ENCODE measurements around the gene DNMT3A. TPM values are rescaled to one million over a fixed set of nuclear protein-coding genes. Genes with fewer than 3 reads are reported as not detected.

Gene DNMT3A
- total RNA-seq, 1 experiment from 2014 or later: 6.8 TPM

GRCh38 chr2:25347205-25347815 lies 5.6 kb upstream of the DNMT3A start:
- DNase-seq (ENCODE audit: low spot score): peak; percentile 71

GRCh38 chr2:25343187-25343825 lies 1.6 kb upstream of the DNMT3A start:
- no peak for DNase-seq (ENCODE audit: low spot score)

DNA sequence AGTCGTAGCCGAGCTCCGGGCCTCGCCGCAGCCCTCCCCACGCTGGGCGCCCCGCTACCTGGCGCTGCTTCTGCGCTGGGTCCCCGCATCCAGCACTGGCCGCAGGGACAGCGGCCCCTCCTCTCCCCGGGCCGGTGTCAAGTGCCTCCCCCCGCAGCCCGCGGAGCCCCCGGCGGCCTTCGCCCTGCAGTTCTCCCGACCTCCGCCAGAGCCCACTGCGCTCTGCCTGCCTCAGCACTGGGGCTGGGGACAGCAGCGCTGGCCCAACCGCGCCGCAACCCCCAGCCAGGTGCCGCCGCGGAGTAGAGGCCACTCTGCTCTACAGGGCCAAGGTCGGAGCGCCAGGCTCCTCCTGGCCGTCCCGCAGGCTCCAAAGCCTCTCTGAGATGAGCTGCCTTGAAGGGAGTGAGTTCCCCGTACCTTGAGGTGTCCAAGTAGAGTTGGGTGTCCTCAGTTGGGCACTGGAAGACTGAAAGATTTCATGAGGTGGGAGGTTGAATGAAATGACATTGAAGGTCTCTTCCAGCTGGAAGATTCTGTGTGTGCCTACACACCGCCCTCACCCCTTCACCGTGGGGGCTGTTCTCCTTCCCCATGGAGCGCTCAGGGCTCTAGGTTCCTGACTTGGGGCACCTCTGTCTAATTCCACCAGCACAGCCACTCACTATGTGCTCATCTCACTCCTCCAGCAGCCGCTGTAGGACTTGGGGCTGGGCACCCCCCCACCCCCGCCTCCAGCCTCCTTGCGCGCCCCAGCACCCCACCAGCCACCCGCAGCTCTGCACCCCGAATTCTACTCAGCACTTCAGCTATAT lies 854 bp upstream of the DNMT3A start:
- peak; percentile 74 for DNase-seq (ENCODE audit: low spot score)

DNA sequence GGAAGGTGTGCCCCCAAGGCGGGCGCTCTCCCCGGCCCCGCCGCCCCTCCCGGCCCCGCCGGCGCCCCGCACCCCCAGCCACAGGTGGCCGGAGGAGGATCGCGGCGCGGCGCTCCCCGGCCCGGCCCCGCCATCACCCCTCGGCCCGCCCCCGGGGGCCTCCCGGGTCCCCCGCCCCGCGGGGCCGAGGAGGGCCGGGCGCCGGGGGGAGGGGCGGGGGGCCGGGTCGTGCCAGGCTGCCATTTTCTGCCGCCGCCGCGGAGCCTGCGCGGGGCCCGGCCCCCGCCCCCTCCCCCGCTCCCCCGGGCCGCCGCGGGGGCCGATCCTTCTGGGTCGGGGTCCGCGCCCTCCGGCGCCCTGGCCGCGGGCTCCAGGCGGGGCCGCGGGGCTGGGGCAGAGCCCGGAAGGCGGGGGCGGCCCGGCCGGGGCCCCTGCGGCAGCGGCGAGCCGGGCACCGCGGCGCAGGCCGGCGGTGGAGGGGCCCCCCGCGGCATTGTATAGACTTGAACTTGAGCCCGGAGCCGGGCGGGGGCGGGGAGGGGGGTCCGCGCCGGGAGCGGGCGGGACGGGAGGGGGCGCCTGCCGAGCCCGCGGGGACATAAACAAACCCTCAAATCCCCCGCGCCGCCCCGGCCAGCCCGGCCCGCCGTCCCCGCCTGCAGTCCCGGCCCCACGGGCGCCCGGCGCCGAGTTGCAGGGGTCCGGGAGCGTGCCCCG lies 556 bp downstream of the DNMT3A start:
- no peak for DNase-seq (ENCODE audit: low spot score)

DNA sequence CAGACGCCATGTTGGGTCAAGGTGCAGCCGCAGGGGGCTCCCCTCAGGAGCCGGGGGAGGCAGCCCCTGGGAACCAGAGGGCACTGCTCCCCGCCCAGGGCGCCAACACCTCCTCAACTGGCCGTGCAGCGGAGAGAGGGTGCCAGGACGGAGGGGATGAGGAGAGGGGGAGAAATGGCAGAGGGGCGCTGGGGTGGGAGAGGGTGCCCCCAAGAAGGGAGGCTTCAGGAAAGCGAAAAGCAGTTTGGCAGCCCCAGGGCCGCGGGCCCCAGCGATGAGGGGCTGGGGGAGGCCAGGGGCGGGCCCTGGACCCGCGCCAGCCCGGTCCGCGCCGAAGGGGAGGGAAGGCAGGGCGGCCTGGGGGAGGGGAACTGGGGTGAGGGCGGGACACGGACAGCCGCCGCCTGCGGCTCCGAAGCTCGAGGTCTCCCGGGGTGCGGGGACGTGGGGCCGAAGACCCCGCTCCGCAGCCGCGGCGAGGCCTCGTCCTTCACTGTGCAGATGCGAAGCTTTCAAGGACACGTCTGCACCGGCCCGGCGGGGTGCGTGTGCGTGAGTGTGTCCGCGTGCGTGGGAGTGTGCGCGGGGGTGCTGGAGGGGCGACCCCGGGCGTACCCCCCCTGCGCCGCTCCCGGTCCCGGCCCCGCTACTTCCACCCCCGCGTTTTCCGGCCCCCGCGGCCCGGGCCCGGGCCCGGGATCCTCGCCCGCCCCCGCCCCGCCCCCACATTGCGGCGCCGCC lies 1.4 kb downstream of the DNMT3A start:
- DNase-seq (ENCODE audit: low spot score): no peak

DNA sequence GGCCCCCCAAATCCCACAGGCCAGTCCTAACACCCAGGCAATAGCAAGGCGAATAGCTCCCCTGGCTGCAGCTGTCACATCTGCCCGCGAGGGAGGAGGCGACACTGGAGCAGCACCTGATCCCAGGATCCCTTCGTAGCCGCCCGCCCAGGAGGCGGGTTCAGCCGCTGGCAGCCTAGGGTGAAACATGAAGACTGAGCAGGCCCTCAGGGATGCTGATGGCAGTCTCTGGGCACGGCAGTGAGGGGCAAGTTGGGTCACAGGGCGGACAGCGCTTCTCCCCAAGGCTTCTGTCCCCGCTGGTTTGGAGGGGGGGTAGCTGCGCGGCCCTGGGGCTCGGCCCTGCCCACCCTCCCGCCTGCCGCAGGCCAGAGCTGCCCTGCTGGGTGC lies 1.9 kb downstream of the DNMT3A start:
- DNase-seq (ENCODE audit: low spot score): no peak

DNA sequence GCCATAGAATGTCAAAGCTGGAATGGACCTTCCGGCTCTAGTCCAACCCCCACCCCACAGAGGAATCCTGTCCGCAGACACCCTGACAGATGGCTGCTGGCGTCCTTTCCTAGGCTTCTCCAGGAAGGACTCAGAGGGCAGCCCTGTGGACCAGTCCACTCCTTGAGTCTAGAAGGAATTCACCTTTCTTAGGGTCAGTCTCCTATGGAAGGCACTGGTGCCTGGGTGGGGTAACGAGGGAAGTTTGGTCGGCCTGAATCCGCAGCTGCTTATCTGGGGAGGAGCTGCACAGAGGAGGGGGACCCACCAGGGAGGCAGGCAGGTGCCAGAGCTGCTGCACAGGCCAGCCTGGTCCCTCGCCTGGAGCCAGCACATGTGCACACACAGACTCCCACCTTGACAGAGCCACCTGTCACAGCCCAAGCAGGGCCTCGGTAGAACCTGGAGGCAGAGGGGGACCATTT lies 2.5 kb downstream of the DNMT3A start:
- DNase-seq (ENCODE audit: low spot score): no peak

GRCh38 chr2:25338401-25338800 lies 3.3 kb downstream of the DNMT3A start:
- DNase-seq (ENCODE audit: low spot score): no peak

GRCh38 chr2:25337891-25338290 lies 3.8 kb downstream of the DNMT3A start:
- DNase-seq (ENCODE audit: low spot score): no peak

DNA sequence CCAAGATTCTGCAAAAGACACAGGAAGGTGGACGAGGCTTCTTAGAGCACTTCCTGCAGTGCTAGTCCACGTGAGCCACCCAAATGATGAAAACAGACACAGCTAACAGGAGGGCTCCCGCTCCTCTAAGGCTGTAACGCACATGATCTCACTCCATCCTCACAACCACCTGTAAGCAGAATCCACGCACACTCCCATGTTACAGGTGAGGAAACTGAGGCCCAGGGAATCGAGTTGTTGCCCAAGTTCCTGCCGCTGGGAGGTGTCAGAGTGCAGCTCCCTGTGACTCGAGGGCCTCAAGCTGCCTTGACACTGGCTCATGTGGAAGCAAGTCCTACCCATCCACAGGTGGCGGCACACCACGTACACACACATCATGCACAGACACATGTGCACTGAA lies 4.4 kb downstream of the DNMT3A start:
- DNase-seq (ENCODE audit: low spot score): no peak

DNA sequence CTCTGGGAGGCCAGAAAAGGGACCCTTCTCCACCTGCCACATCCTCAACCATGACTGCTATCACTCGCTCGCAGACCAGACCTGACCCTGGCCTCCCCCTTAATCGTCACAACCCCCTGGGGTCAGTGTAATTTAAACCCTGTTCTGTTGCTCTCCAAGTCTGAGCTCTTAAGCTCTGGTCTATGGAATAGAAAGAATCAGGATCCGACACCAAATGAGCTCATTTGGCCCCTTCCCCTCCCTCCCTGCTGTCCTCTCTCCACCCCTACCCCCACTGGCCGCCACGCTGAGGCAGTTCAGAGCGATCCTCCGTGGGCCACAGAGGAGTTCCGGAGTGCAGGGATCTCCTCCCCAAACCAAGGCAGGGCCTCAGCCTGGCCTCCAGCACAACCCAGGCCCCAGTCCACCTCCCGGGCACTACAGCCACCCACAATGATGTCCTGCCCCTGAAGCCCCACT lies 5.3 kb downstream of the DNMT3A start:
- no peak for DNase-seq (ENCODE audit: low spot score)

DNA sequence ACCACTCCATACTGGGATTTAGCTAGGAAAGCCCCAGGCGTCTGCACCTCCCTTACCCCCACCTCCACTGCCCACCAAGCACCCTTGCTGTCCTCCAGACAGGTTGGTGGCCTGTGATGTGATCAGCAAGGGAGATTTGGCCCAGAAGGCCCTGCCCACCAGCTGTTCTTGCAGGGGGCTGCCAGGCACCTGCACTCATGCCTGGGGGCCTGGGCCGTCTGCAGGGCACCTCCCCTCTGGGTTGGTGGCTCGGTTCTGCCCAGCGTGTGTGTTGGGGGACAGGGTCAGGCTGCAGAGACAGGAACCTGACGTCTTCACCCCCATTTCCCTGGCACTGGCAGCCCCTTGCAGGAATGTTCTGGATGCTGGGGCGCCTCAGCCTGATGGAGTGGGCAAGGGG lies 5.8 kb downstream of the DNMT3A start:
- no peak for DNase-seq (ENCODE audit: low spot score)

GRCh38 chr2:25335204-25335603 lies 6.5 kb downstream of the DNMT3A start:
- no peak for DNase-seq (ENCODE audit: low spot score)

DNA sequence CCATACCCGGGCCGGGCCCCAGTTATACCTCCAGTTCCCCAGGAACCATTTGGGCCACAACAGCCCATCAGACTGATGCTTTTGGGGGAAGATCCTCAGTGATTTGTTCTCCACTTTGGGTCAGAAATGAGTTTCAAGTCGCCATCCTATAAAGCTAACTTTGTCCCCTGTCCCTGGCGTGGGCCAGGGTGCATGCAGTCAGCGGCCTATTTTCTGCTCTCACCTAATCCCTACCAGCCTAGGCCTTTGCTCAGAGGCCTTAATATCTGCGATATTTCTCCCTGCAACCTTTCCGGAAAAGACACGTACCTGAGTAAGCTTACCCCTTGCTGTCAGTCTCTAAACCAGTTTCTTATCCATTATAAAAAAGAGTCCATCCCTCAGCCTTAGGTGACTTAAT lies 7.2 kb downstream of the DNMT3A start:
- DNase-seq (ENCODE audit: low spot score): no peak

DNA sequence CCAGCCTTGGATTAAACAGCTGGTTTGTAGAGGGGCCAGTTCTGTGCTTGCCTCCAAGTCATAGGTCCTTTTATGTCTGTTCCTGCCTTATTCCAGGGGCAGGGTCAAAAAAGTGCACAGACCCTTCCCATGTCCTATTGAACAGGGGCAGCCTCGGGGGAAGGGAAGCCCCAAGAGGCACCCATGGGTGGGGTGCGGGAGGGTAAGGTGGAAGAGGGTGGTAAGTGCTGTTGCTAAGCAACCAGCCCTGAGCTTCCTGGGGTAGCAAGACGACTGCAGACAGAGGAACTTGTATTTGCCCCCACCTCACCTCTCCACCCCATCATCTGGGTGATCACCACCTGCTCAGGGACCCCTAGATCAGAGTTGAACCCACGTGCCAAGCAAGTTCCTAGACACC lies 7.7 kb downstream of the DNMT3A start:
- DNase-seq (ENCODE audit: low spot score): no peak

DNA sequence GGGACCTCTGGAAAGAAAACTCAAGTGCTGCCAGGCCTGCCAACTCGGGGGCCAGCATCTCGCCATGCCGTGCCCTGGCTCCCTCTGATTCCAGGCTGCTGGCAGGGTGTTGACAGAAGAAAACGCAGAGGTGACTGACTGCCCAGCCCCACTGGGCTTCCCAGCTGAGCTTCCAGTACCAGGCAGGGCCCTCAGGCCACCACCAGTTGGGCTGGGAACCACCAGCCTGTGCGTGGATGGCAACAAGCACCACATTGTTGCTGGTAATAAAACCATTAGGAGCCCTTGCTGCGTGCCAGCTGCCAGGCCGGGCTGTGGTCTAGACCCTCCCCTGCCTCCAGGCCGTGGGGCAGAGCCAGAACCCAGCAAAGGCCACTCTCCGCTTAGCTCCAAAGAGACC lies 9.2 kb downstream of the DNMT3A start:
- DNase-seq (ENCODE audit: low spot score): no peak

GRCh38 chr2:25331686-25332365 lies 9.9 kb downstream of the DNMT3A start:
- DNase-seq (ENCODE audit: low spot score): no peak

DNA sequence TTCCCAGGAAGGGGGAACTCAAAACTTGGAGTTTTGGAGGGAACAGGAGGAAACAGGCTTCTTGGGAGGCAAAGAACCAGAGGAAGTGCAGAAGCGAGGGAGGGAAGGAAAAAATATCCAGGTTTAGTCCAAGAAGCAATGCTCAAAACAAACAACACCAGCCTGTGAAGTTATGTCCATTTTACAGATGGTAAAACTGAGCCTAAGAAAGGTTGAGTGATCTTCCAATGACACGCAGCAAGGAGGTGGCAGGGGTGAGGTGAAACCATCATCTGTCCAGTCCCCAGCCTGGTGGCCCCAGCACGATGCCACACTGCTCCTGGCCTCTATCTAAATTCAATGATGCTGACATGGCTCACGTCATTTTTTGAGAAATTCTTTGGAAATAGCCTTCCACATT lies 10.8 kb downstream of the DNMT3A start:
- no peak for DNase-seq (ENCODE audit: low spot score)

GRCh38 chr2:25330273-25330672 lies 11.5 kb downstream of the DNMT3A start:
- no peak for DNase-seq (ENCODE audit: low spot score)

DNA sequence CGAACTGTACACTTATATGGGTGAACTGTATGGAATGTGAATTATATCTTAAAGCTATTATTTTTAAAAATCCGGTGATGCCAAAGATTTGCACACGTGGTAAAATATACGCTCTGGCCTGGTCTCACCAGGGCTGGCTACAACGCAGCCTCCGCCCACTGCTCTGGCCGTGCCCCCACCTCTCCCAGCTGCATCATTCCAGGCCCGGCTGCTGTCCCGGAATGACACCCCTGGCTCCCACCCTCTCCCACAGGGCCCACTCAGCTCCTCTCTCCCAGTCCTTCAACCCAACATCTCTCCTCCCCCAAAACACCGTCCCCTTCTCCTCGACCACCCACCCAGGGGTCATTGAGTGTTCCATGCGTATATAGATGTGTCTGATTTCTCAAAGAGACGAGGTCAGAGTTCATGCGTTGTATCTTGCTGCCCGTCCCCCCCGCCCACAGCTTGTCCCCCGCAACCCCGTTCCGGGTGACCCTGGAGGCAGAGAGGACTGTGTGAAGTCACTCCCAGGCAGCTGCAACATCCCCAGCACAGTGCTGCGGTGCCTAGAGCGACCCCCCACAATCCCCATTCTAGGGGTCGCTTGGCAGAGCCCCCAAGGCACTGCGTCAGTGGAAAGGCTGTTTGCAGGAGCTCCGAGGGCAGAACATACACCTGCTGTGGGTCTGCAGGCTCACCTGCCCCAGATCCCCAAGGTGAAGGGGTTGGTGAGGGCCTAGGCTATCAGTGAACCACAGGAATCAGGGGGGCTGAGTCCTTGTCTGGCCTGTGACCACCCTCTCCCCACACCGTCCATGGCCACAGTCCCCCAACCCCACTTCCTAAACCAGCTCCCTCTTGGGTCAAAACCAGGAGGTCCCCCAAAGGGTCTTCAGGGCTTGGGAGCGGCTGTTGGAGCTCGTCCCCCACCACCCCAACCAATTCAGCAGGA lies 13.3 kb downstream of the DNMT3A start:
- no peak for DNase-seq (ENCODE audit: low spot score)
